C4-2B (cell line): ENCODE data around the gene QSOX1.
"Not testable (repeated sequence)": the region's sequence is repeated elsewhere in the genome, so short reads cannot be mapped to it uniquely, and the experiment has no call there.

Experiments used
- H3K27ac ChIP-seq: fragments of 450-650 bp; 2 replicates; pipeline ENCODE4 v1.5.1; 2017
- CTCF ChIP-seq: fragments of 450-650 bp; conservative IDR thresholded peaks from 2 replicates; pipeline ENCODE4 v1.5.1; 2017; ENCODE audit warnings: mild to moderate bottlenecking
- ZFX ChIP-seq: fragments of 450-650 bp; IDR thresholded peaks from 2 replicates; pipeline ENCODE4 v1.6.1; 2017

Gene QSOX1

GRCh38 chr1:180196436-180197003 is 41.9 kb downstream of the QSOX1 start:
- no peak overlapping the region for H3K27ac ChIP-seq
- no peak for TF ChIP-seq CTCF
- no peak for TF ChIP-seq ZFX

GRCh38 chr1:180197231-180197630 is 42.6 kb downstream of the QSOX1 start:
- no peak overlapping the region for H3K27ac ChIP-seq

GRCh38 chr1:180198196-180198595 is 43.5 kb downstream of the QSOX1 start:
- no peak overlapping the region for H3K27ac ChIP-seq

More at GRCh38 chr1:180197231-180197630, 42.6 kb downstream of the QSOX1 start:
- no peak for TF ChIP-seq CTCF
- no peak for TF ChIP-seq ZFX

GRCh38 chr1:180198611-180199010 is 43.9 kb downstream of the QSOX1 start:
- H3K27ac ChIP-seq, result no peak overlapping the region
- TF ChIP-seq CTCF (no peak), ZFX (no peak)

More at GRCh38 chr1:180198196-180198595, 43.5 kb downstream of the QSOX1 start:
- TF ChIP-seq ZFX, result no peak
- no peak for TF ChIP-seq CTCF

- no peak overlapping the region for H3K27ac ChIP-seq
- TF ChIP-seq CTCF (no peak), ZFX (no peak)
Measured at GRCh38 chr1:180199018-180199417, 44.3 kb downstream of the QSOX1 start.

- TF ChIP-seq ZFX (no peak), CTCF (no peak)
Measured at GRCh38 chr1:180201451-180202200, 47.0 kb downstream of the QSOX1 start.

GRCh38 chr1:180202588-180202987 is 47.9 kb downstream of the QSOX1 start:
- not testable (repeated sequence) for H3K27ac ChIP-seq

More at GRCh38 chr1:180201451-180202200, 47.0 kb downstream of the QSOX1 start:
- no peak overlapping the region for H3K27ac ChIP-seq

GRCh38 chr1:180204231-180204630 is 49.6 kb downstream of the QSOX1 start:
- TF ChIP-seq ZFX (no peak), CTCF (no peak)
- no peak overlapping the region for H3K27ac ChIP-seq
